RWPE1 (cell line): ENCODE measurements around the gene XRN1.

ENCODE experiments used
- CTCF ChIA-PET: fragments of 350-600 bp; sonication (Branson Sonifier 250); formaldehyde crosslinking; extraction: SDS; loops from one replicate; lab custom pipeline; 2021; lab: Yijun Ruan, JAX
- POLR2A ChIA-PET: fragments of 400-600 bp; formaldehyde crosslinking; extraction: SDS; loops from one replicate; lab custom pipeline; 2020; ENCODE audit warnings: antibody characterized with exemption; ENCODE audit not compliant: low non-redundant PET; lab: Yijun Ruan, JAX
- DNase-seq: peaks from one replicate; pipeline ENCODE4 v3.0.0; 2012; ENCODE audit warnings: low spot score
- H3K27ac ChIP-seq: fragments of 450-650 bp; 2 replicates; pipeline ENCODE4 v1.5.1; 2017
- TF ChIP-seq, protein P1 (sequence below): fragments of 450-650 bp; conservative IDR thresholded peaks from 2 replicates; pipeline ENCODE4 v1.5.1; 2017; ENCODE audit warnings: low read depth, mild to moderate bottlenecking

Gene XRN1

DNA sequence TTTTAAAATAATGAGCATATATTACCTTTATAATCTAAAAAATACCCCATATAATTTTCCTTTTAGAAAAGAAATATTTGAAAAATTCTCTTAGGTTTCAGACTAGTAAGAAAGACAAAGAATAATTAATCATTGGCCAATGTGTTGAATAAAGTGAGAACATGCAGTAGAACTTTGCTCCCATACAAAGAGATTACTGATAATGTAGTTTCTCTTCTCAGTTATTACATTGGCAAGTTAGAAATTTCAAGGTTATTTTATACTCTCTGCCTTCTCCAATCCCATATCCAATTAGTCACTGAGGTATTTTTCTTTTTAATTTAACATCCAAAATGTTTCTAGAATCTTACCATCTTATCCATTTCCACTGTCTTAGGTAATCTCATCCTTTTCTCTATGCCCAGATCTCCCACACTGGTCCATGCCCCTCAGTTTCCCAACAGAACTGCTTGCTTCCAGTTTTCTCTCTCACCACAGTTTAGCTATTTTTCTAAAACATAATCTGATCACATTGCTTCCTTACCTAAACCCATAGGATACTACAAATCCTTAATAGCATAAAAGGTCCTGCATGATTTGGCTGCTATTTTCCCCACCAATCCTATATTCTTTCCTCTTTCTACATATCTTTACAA lies 10.8 kb downstream of the XRN1 start:
- ChIA-PET CTCF (no interaction called here), POLR2A (no interaction called here)
- DNase-seq, result no peak
- no peak overlapping the region for H3K27ac ChIP-seq
- TF ChIP-seq, protein P1, sequence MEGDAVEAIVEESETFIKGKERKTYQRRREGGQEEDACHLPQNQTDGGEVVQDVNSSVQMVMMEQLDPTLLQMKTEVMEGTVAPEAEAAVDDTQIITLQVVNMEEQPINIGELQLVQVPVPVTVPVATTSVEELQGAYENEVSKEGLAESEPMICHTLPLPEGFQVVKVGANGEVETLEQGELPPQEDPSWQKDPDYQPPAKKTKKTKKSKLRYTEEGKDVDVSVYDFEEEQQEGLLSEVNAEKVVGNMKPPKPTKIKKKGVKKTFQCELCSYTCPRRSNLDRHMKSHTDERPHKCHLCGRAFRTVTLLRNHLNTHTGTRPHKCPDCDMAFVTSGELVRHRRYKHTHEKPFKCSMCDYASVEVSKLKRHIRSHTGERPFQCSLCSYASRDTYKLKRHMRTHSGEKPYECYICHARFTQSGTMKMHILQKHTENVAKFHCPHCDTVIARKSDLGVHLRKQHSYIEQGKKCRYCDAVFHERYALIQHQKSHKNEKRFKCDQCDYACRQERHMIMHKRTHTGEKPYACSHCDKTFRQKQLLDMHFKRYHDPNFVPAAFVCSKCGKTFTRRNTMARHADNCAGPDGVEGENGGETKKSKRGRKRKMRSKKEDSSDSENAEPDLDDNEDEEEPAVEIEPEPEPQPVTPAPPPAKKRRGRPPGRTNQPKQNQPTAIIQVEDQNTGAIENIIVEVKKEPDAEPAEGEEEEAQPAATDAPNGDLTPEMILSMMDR, result no peak

DNA sequence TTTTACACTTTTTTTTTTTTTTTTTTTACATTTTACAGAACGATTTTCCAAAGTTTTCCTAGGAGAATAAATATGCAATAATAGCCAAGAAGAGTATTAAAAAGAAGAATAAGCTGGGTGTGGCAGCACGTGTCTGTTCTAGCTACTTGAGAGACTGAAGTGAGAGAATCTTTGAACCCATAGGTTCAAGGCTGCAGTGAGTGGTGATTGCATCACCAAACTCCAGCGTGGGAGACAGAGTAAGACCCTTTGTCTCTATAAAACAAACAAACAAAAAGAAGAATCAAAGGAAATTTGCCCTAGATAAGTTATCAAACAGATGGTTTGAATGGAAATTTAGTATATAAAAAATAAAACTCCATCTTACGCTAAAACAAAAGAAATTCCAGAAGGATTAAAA lies 13.3 kb downstream of the XRN1 start:
- TF ChIP-seq, protein P1, result no peak
- ChIA-PET POLR2A (no interaction called here), CTCF (no interaction called here)
- no peak for DNase-seq
- H3K27ac ChIP-seq, result no peak overlapping the region

DNA sequence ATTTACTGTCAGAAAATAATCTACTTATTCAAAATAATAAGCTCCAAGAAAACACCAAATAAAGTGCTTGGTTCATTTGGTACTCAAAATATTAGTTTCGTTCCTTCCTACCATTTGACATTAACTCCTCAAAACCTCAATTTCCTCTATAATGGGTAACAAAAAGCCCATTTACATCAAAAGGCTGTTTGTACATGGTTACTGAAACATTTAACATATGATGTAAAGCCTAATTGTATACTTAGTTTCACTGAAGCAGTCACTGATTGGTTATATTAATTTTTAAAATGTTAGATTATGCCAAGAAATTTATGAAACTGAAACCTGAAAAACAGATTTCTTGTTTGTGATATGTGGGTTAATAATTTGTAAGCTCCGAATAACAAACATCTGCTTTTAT lies 14.7 kb downstream of the XRN1 start:
- TF ChIP-seq, protein P1, result no peak
- DNase-seq, result no peak
- H3K27ac ChIP-seq, result no peak overlapping the region
- CTCF ChIA-PET, result no interaction called here
- POLR2A ChIA-PET, result no interaction called here

DNA sequence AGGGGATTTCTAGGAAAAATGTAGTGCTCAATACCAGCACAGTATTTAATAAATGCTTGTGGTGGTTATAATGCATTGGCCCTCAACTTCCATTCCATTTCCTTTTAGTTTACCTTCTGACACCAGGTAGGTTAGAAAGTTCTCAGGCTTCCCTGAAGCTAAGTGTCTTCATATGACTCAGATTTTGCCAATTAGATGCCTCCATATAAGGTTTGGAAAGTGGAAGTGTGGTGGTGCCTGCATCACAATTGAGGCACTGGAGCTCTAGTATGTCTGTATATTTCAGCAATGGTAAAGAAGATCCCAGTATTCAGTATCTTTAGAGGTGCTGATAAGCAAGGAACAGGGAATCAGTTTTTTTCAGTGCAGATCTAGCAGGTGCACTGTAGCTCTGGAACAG lies 18.3 kb downstream of the XRN1 start:
- CTCF ChIA-PET, result no interaction called here
- H3K27ac ChIP-seq, result no peak overlapping the region
- no peak for DNase-seq
- POLR2A ChIA-PET, result no interaction called here
- TF ChIP-seq, protein P1, result no peak

DNA sequence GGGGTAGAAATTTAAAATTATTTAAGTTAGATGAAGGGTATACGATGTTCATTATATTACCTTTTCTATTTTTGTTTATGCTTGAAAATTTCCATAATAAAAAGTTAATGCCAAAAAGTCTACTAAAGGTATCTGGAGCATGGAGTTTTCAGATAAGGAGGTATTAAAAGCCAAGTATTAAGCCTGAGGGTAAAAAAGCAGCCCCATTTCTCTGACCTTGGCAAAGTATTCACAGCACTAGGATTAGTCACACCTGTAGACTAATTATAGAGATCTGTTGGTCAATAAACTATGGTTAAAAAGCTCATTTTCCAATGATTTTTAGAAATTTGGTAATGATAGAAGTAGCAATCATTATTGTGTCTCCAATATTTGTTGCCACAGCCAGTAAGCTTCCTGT lies 23.1 kb downstream of the XRN1 start:
- ChIA-PET CTCF (no interaction called here), POLR2A (no interaction called here)
- TF ChIP-seq, protein P1, result no peak
- no peak for DNase-seq
- no peak overlapping the region for H3K27ac ChIP-seq

DNA sequence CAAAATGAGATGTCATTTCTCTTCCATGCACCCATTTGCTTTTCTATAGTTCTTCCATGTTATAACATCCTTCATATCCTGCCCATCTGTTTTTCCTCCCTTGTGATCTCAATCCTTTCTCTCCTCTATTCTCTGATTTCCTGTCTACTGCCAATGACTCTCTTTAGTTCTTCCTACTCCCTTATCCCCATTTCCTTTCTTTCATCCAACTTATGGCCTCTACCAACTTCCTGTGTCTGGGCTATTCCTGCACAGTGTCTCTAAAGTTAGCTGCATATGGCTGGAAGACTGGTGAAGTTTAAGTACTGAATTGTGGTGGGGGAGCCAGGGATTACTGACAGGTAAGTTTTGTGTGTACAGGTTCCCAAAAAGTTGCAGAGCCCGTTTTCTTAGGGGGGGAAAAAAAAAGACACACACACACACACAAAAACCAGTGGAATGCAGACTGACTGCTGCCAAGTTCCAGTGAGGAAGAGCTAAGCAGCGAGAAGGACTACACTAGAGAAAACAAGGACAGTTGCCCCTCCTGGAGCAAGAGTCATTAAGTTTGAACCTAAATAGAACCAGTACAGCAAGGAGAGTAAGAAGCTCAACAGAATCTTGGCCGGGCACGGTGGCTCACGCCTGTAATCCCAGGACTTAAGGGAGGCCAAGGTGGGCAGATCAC lies 28.8 kb downstream of the XRN1 start:
- no peak for DNase-seq
- TF ChIP-seq, protein P1, result no peak
- ChIA-PET POLR2A (no interaction called here), CTCF (no interaction called here)
- H3K27ac ChIP-seq, result no peak overlapping the region
